ENCODE data around the gene POLR2M.

POLR2M gene

GRCh38 chr15:57691082-57691481 is 15.4 kb upstream of the POLR2M start:
- DNase-seq (ENCODE audit: low read depth in 1 of 2, low spot score in 1 of 2): no peak

- no peak for DNase-seq (ENCODE audit: low read depth in 1 of 2, low spot score in 1 of 2)
Observed at GRCh38 chr15:57692709-57693108, 13.8 kb upstream of the POLR2M start.

GRCh38 chr15:57694279-57694678 is 12.2 kb upstream of the POLR2M start:
- DNase-seq (ENCODE audit: low read depth in 1 of 2, low spot score in 1 of 2): no peak

GRCh38 chr15:57696146-57696545 is 10.4 kb upstream of the POLR2M start:
- DNase-seq (ENCODE audit: low read depth in 1 of 2, low spot score in 1 of 2): no peak

GRCh38 chr15:57697588-57697987 is 8.9 kb upstream of the POLR2M start:
- DNase-seq (ENCODE audit: low read depth in 1 of 2, low spot score in 1 of 2): no peak

- no peak for DNase-seq (ENCODE audit: low read depth in 1 of 2, low spot score in 1 of 2)
Observed at GRCh38 chr15:57698243-57698642, 8.3 kb upstream of the POLR2M start.

GRCh38 chr15:57698991-57699390 is 7.5 kb upstream of the POLR2M start:
- no peak for DNase-seq (ENCODE audit: low read depth in 1 of 2, low spot score in 1 of 2)

GRCh38 chr15:57703387-57703786 is 3.1 kb upstream of the POLR2M start:
- no peak for DNase-seq (ENCODE audit: low read depth in 1 of 2, low spot score in 1 of 2)

- no peak for DNase-seq (ENCODE audit: low read depth in 1 of 2, low spot score in 1 of 2)
Observed at GRCh38 chr15:57704441-57704840, 2.1 kb upstream of the POLR2M start.

- no peak for DNase-seq (ENCODE audit: low read depth in 1 of 2, low spot score in 1 of 2)
Observed at GRCh38 chr15:57705746-57706404, 639 bp upstream of the POLR2M start.

- DNase-seq (ENCODE audit: low read depth in 1 of 2, low spot score in 1 of 2): no peak
Observed at GRCh38 chr15:57708047-57708446, 1.5 kb downstream of the POLR2M start.

GRCh38 chr15:57718309-57718708 is 11.8 kb downstream of the POLR2M start:
- DNase-seq (ENCODE audit: low read depth in 1 of 2, low spot score in 1 of 2): no peak

GRCh38 chr15:57720867-57721266 is 14.4 kb downstream of the POLR2M start:
- DNase-seq (ENCODE audit: low read depth in 1 of 2, low spot score in 1 of 2): no peak

- no peak for DNase-seq (ENCODE audit: low read depth in 1 of 2, low spot score in 1 of 2)
Observed at GRCh38 chr15:57726411-57726810, 19.9 kb downstream of the POLR2M start.

GRCh38 chr15:57727031-57727430 is 20.5 kb downstream of the POLR2M start:
- DNase-seq (ENCODE audit: low read depth in 1 of 2, low spot score in 1 of 2): no peak

GRCh38 chr15:57728436-57728835 is 21.9 kb downstream of the POLR2M start:
- DNase-seq (ENCODE audit: low read depth in 1 of 2, low spot score in 1 of 2): no peak

GRCh38 chr15:57730876-57731275 is 24.4 kb downstream of the POLR2M start:
- no peak for DNase-seq (ENCODE audit: low read depth in 1 of 2, low spot score in 1 of 2)

- no peak for DNase-seq (ENCODE audit: low read depth in 1 of 2, low spot score in 1 of 2)
Observed at GRCh38 chr15:57731530-57732103, 25.1 kb downstream of the POLR2M start.

GRCh38 chr15:57732526-57733331 is 26.2 kb downstream of the POLR2M start:
- DNase-seq (ENCODE audit: low read depth in 1 of 2, low spot score in 1 of 2): no peak

- DNase-seq (ENCODE audit: low read depth in 1 of 2, low spot score in 1 of 2): no peak
Observed at GRCh38 chr15:57734860-57735259, 28.3 kb downstream of the POLR2M start.

GRCh38 chr15:57735431-57735830 is 28.9 kb downstream of the POLR2M start:
- DNase-seq (ENCODE audit: low read depth in 1 of 2, low spot score in 1 of 2): no peak

- DNase-seq (ENCODE audit: low read depth in 1 of 2, low spot score in 1 of 2): no peak
Observed at GRCh38 chr15:57735891-57736290, 29.4 kb downstream of the POLR2M start.
